Erythroblast (primary cell): Measurements from ENCODE around the gene ANKDD1B.

Experiments used
- GATA1 ChIP-seq: IDR thresholded peaks from 2 replicates; pipeline ENCODE4 v1.6.1; 2011; ENCODE audit warnings: low read depth, mild to moderate bottlenecking, control low read depth, low read length, moderate library complexity
- POLR2A ChIP-seq: IDR thresholded peaks from 2 replicates; pipeline ENCODE4 v1.6.1; 2011; ENCODE audit warnings: mild to moderate bottlenecking, low read length

DNA sequence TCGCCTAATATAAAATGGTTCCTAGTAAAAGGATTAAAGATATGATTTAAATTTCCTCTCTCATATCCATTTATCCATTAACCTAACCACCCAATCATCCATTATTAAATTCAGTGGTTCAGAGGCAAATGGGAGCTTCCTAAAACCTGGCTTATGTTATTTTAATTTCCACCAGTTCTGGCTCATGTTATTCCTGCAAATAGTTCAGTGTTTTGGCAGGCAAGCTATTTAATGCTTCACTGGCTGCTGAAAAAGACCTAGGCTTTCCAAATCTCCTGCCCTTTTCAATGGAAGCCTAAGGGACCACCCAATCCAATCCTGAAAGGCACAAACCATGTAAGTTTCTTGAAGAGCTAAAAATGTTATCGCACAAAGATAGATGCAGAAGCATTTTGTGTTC, 53.7 kb downstream of the ANKDD1B start:
- no peak for TF ChIP-seq POLR2A
- TF ChIP-seq GATA1, result no peak
